K562 (cell line): ENCODE measurements around the gene CPPED1. TPM values are rescaled to one million over a fixed set of nuclear protein-coding genes. Genes with fewer than 3 reads are reported as not detected.

Experiments used
- E2F8 ChIP-seq: fragments of 450-650 bp; IDR thresholded peaks from 2 replicates; pipeline ENCODE4 v1.7.1; 2018; ENCODE audit warnings: mild to moderate bottlenecking, low read depth; ENCODE audit not compliant: partially characterized antibody
- HDGF ChIP-seq: fragments of 450-650 bp; IDR thresholded peaks from 2 replicates; pipeline ENCODE4 v1.6.1; 2016
- MCM5 ChIP-seq: fragments of 450-650 bp; IDR thresholded peaks from 2 replicates; pipeline ENCODE4 v1.6.1; 2016; ENCODE audit warnings: low read depth
- PHF8 ChIP-seq: fragments of 200-600 bp; sonication (generic); IDR thresholded peaks from 2 replicates; pipeline ENCODE4 v1.6.1; 2012; ENCODE audit warnings: mixed run types, mild to moderate bottlenecking, inconsistent platforms, low read length, moderate library complexity, borderline replicate concordance
- SRF ChIP-seq, 2 experiments: fragments of 250-450, 450-650 bp in 1 of 2; sonication (Bioruptor Pico) in 1 of 2; sonication (generic) in 1 of 2; formaldehyde crosslinking; IDR thresholded peaks; 2 replicates each; pipeline versions ENCODE4 v1.5.0 to v1.5.1; 2020 to 2022; ENCODE audit warnings: mild to moderate bottlenecking in 1 of 2, missing genetic modification reagents in 1 of 2
- TCF7L2 ChIP-seq: fragments of 150-350 bp; IDR thresholded peaks from 2 replicates; pipeline ENCODE4 v1.6.1; 2016; ENCODE audit warnings: low read depth, mild to moderate bottlenecking, low read length, moderate library complexity
- ZNF347 ChIP-seq: fragments of 450-650 bp; formaldehyde crosslinking; IDR thresholded peaks from 2 replicates; pipeline ENCODE4 v1.4.0; 2020; ENCODE audit warnings: low read depth, mild to moderate bottlenecking, moderate library complexity
- polyA plus RNA-seq, 8 experiments: library from polyadenylated mRNA; depleted of rRNA in 4 of 8; stranded (reverse) in 5 of 8; unstranded in 3 of 8; fragments of >200 nt; fragmentation: Nextera tagmentation in 2 of 8; fragmentation: Illumina TruSeq in 1 of 8; extraction: Ambion mirVana in 2 of 8; extraction: Trizol in 1 of 8; gene quantifications; 2 replicates each; pipeline versions ENCODE4 v1.2.1 to v1.2.3, GENCODE V29; 2011 to 2014; ENCODE audit warnings: inconsistent platforms in 1 of 8, missing spikeins in 1 of 8
- total RNA-seq, 7 experiments: library from RNA; depleted of rRNA in 6 of 7; stranded (reverse); fragments of >200 nt in 6 of 7; fragmentation: Illumina TruSeq in 2 of 7; extraction: Trizol in 2 of 7; gene quantifications; 2 replicates each; pipeline versions ENCODE4 v1.2.1 to v1.2.3, GENCODE V29; 2011 to 2021; ENCODE audit warnings: low replicate concordance in 1 of 7
- TF ChIP-seq, protein P1 (sequence below): sonication (generic); formaldehyde crosslinking; IDR thresholded peaks from 2 replicates; pipeline ENCODE4 v1.8.1; 2023; ENCODE audit warnings: mild to moderate bottlenecking, missing genetic modification reagents
- TF ChIP-seq, protein P2 (sequence below), 2 experiments: fragments of 450-650 bp; IDR thresholded peaks; 2 replicates each; pipeline ENCODE4 v1.6.1; 2016; ENCODE audit warnings: mild to moderate bottlenecking in 2 of 2, borderline replicate concordance in 1 of 2, low read depth in 1 of 2, moderate library complexity in 1 of 2
- TF ChIP-seq, protein P3 (sequence below): fragments of 450-650 bp; IDR thresholded peaks from 2 replicates; pipeline ENCODE4 v1.6.1; 2017; ENCODE audit warnings: antibody characterized with exemption

CPPED1 gene
- total and polyA plus RNA-seq, 9 of the 15 experiments (the other 6 are each of a cell fraction or from before 2014, with no cell fraction given), result 7.5 to 25.7 (median 16.9) TPM

- TF ChIP-seq, protein P1, sequence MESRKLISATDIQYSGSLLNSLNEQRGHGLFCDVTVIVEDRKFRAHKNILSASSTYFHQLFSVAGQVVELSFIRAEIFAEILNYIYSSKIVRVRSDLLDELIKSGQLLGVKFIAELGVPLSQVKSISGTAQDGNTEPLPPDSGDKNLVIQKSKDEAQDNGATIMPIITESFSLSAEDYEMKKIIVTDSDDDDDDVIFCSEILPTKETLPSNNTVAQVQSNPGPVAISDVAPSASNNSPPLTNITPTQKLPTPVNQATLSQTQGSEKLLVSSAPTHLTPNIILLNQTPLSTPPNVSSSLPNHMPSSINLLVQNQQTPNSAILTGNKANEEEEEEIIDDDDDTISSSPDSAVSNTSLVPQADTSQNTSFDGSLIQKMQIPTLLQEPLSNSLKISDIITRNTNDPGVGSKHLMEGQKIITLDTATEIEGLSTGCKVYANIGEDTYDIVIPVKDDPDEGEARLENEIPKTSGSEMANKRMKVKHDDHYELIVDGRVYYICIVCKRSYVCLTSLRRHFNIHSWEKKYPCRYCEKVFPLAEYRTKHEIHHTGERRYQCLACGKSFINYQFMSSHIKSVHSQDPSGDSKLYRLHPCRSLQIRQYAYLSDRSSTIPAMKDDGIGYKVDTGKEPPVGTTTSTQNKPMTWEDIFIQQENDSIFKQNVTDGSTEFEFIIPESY (CRISPR knock-in tag), result no peak
- TF ChIP-seq, protein P2, sequence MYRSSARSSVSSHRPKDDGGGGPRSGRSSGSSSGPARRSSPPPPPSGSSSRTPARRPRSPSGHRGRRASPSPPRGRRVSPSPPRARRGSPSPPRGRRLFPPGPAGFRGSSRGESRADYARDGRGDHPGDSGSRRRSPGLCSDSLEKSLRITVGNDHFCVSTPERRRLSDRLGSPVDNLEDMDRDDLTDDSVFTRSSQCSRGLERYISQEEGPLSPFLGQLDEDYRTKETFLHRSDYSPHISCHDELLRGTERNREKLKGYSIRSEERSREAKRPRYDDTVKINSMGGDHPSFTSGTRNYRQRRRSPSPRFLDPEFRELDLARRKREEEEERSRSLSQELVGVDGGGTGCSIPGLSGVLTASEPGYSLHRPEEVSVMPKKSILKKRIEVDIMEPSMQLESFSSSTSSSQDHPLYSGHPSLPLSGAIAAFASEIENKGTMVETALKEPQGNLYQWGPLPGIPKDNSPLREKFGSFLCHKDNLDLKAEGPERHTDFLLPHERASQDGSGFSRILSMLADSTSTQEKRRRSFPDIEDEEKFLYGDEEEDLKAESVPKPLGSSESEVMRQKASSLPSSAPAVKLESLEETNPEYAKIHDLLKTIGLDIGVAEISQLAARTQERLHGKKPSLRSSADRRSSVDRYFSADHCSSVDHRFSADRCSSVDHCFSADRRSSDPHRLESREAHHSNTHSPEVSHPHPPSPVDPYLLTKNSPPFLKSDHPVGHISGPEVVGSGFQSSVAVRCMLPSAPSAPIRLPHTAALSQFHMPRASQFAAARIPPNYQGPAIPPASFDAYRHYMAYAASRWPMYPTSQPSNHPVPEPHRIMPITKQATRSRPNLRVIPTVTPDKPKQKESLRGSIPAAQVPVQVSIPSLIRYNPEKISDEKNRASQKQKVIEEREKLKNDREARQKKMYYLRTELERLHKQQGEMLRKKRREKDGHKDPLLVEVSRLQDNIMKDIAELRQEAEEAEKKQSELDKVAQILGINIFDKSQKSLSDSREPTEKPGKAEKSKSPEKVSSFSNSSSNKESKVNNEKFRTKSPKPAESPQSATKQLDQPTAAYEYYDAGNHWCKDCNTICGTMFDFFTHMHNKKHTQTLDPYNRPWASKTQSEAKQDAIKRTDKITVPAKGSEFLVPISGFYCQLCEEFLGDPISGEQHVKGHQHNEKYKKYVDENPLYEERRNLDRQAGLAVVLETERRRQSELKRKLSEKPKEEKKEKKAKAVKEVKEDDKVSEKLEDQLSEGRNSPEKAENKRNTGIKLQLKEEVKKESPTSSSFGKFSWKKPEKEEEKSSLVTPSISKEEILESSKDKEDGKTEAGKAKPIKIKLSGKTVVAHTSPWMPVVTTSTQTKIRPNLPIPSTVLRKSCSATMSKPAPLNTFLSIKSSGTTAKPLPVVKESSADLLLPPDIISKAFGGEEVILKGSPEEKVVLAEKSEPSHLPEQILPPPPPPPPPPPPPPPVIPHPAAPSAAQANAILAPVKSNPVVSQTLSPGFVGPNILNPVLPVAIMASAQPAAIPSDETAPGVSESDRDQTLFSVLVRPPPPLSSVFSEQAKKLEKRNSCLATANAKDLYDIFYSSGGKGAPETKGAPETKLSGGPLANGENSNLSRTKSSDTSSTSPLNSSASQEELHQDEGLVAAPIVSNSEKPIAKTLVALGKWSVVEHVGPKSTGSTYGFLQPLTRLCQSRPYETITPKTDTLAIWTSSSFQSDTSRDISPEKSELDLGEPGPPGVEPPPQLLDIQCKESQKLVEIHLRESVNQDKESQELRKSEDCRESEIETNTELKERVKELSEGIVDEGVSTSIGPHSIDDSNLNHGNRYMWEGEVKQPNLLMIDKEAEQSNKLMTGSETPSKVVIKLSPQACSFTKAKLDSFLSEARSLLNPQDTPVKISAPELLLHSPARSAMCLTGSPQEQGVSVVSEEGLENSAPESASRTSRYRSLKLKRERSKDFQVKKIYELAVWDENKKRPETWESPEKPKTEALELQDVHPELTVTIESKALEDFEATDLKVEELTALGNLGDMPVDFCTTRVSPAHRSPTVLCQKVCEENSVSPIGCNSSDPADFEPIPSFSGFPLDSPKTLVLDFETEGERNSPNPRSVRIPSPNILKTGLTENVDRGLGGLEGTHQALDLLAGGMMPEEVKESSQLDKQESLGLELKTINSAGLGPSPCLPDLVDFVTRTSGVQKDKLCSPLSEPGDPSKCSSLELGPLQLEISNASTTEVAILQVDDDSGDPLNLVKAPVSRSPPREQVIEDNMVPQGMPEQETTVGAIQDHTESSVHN (IDR thresholded peaks at IDR 0.05; ENCODE audit: borderline replicate concordance in 1 of 2, low read depth in 1 of 2), result no peak
- peak; percentile 80 for TF ChIP-seq PHF8
- TF ChIP-seq SRF (CRISPR knock-in tag; IDR thresholded peaks at IDR 0.05), result no peak; a peak in 1 of 4 replicates
- TF ChIP-seq, protein P3, sequence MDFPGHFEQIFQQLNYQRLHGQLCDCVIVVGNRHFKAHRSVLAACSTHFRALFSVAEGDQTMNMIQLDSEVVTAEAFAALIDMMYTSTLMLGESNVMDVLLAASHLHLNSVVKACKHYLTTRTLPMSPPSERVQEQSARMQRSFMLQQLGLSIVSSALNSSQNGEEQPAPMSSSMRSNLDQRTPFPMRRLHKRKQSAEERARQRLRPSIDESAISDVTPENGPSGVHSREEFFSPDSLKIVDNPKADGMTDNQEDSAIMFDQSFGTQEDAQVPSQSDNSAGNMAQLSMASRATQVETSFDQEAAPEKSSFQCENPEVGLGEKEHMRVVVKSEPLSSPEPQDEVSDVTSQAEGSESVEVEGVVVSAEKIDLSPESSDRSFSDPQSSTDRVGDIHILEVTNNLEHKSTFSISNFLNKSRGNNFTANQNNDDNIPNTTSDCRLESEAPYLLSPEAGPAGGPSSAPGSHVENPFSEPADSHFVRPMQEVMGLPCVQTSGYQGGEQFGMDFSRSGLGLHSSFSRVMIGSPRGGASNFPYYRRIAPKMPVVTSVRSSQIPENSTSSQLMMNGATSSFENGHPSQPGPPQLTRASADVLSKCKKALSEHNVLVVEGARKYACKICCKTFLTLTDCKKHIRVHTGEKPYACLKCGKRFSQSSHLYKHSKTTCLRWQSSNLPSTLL, result no peak
- peak; percentile 83; the same call in 1 of the 2 replicates for TF ChIP-seq HDGF
- peak; percentile 66 for TF ChIP-seq E2F8
- TF ChIP-seq TCF7L2, result no peak
- no peak for TF ChIP-seq MCM5
- no peak for TF ChIP-seq ZNF347 (CRISPR knock-in tag)
These were observed at the start of gene CPPED1 (continued) for GRCh38 chr16:12803203-12804093.
